GM12878 (cell line): Measurements from ENCODE around the gene MBD2. TPM values are rescaled to one million over a fixed set of nuclear protein-coding genes. Genes with fewer than 3 reads are reported as not detected.

Source experiments
- ATAC-seq: fragments of 200-7000 bp; cut with Tn5 transposase; 3 replicates; pipeline ENCODE4 v1.9.1; 2020; ENCODE audit warnings: mild to moderate bottlenecking, moderate library complexity
- BruUV-seq: library from RNA; stranded (reverse); fragments of 400-500 nt; replicated peaks from 2 replicates; lab custom pipeline; 2021; lab: Mats Ljungman, UMichigan
- CTCF ChIA-PET: fragments of 300-600 bp; sonication (Branson Sonifier 250); formaldehyde crosslinking; extraction: SDS; loops from one replicate; lab custom pipeline; 2021; ENCODE audit warnings: inconsistent platforms; lab: Yijun Ruan, JAX
- POLR2A ChIA-PET: fragments of 350-600 bp; formaldehyde crosslinking; extraction: SDS; loops from one replicate; lab custom pipeline; 2021; ENCODE audit warnings: inconsistent platforms; lab: Charles Lee
- RAD21 ChIA-PET: fragments of 300-600 bp; sonication (Branson Sonifier 250); formaldehyde crosslinking; loops from one replicate; lab custom pipeline; 2023; ENCODE audit warnings: antibody characterized with exemption; ENCODE audit not compliant: unreplicated experiment; lab: Charles Lee
- SMC1A ChIA-PET: fragments of 300-600 bp; sonication (Branson Sonifier 250); formaldehyde crosslinking; loops from one replicate; lab custom pipeline; 2023; ENCODE audit not compliant: unreplicated experiment, uncharacterized antibody; lab: Charles Lee
- DNase-seq: peaks from one replicate; pipeline ENCODE4 v3.0.0-alpha.2; 2011; ENCODE audit warnings: low read depth, low spot score
- FAIRE-seq: peaks from 3 replicates; lab custom pipeline; 2011; peaks lifted over from hg19 to GRCh38; lab: Jason Lieb, UNC
- H2AFZ ChIP-seq: 2 replicates; pipeline ENCODE4 v1.6.0; 2011; ENCODE audit warnings: low read depth, low read length, control low read depth; ENCODE audit not compliant: control insufficient read depth
- H3K27ac ChIP-seq: 2 replicates; pipeline ENCODE4 v1.5.1; 2011; ENCODE audit warnings: control low read depth; ENCODE audit not compliant: control insufficient read depth, insufficient read depth
- H3K27me3 ChIP-seq, 2 experiments: replicated peaks in 1 of 2; 2 replicates each; pipeline versions ENCODE4 v1.6.0 to v1.6.1; 2011; ENCODE audit warnings: low read length in 1 of 2; ENCODE audit not compliant: control insufficient read depth in 2 of 2, insufficient read depth in 2 of 2
- H3K36me3 ChIP-seq, 2 experiments: 2 replicates each; pipeline ENCODE4 v1.5.1; 2011; ENCODE audit warnings: low read length in 1 of 2; ENCODE audit not compliant: control insufficient read depth in 2 of 2, insufficient read depth in 2 of 2
- H3K4me1 ChIP-seq: 2 replicates; pipeline ENCODE4 v1.6.1; 2011; ENCODE audit warnings: mild to moderate bottlenecking, low read length, moderate library complexity, mixed read lengths; ENCODE audit not compliant: control insufficient read depth, insufficient read depth
- H3K4me2 ChIP-seq: 2 replicates; pipeline ENCODE4 v1.6.0; 2011; ENCODE audit warnings: control low read depth; ENCODE audit not compliant: control insufficient read depth, insufficient read depth
- H3K4me3 ChIP-seq: fragments of 200-600 bp; sonication (generic); 2 replicates; pipeline ENCODE4 v1.5.1; 2016
- H3K79me2 ChIP-seq: 2 replicates; pipeline ENCODE4 v1.6.0; 2011; ENCODE audit warnings: low read length; ENCODE audit not compliant: control insufficient read depth, insufficient read depth
- H3K9ac ChIP-seq: 2 replicates; pipeline ENCODE4 v1.8.0; 2011; ENCODE audit warnings: low read length, control low read depth, mixed read lengths; ENCODE audit not compliant: control insufficient read depth, insufficient read depth
- H3K9me3 ChIP-seq: replicated peaks from 3 replicates; pipeline ENCODE4 v1.5.1; 2011; ENCODE audit warnings: mild to moderate bottlenecking, low read length; ENCODE audit not compliant: control insufficient read depth, insufficient read depth
- H4K20me1 ChIP-seq: 2 replicates; pipeline ENCODE4 v1.6.0; 2011; ENCODE audit not compliant: control insufficient read depth, insufficient read depth
- BHLHE40 ChIP-seq, 2 experiments: fragments of 450-650 bp in 1 of 2; IDR thresholded peaks; 2 replicates each; pipeline ENCODE4 v1.6.1; 2011 to 2017; ENCODE audit warnings: low read depth in 2 of 2, borderline replicate concordance in 1 of 2, improper control_type of control experiment in 1 of 2, low read length in 1 of 2, mild to moderate bottlenecking in 1 of 2
- CEBPB ChIP-seq, 2 experiments: fragments of 150-350 bp in 1 of 2; IDR thresholded peaks; 2 replicates each; pipeline ENCODE4 v1.6.1; 2012 to 2014; ENCODE audit warnings: low read depth in 2 of 2, low read length in 2 of 2, borderline replicate concordance in 1 of 2, inconsistent platforms in 1 of 2
- CHD1 ChIP-seq: IDR thresholded peaks from 2 replicates; pipeline ENCODE4 v1.6.1; 2012; ENCODE audit warnings: low read depth, low read length, improper control_type of control experiment
- EED ChIP-seq: sonication (generic); IDR thresholded peaks from 2 replicates; pipeline ENCODE4 v1.6.1; 2016; ENCODE audit warnings: antibody characterized with exemption, low read depth
- EZH2 ChIP-seq: IDR thresholded peaks from 2 replicates; pipeline ENCODE4 v1.6.1; 2012; ENCODE audit warnings: low read depth, mild to moderate bottlenecking, control low read depth, inconsistent platforms, low read length, borderline replicate concordance; ENCODE audit not compliant: control insufficient read depth
- JUNB ChIP-seq: IDR thresholded peaks from 2 replicates; pipeline ENCODE4 v1.6.1; 2016; ENCODE audit warnings: antibody characterized with exemption, mild to moderate bottlenecking
- NBN ChIP-seq: fragments of 450-650 bp; IDR thresholded peaks from 2 replicates; pipeline ENCODE4 v1.6.1; 2016
- NFXL1 ChIP-seq: fragments of 450-650 bp; IDR thresholded peaks from 2 replicates; pipeline ENCODE4 v1.6.1; 2017; ENCODE audit warnings: antibody characterized with exemption, mild to moderate bottlenecking, borderline replicate concordance
- POU2F2 ChIP-seq: IDR thresholded peaks from 3 replicates; pipeline ENCODE4 v1.6.1; 2011; ENCODE audit warnings: low read depth, mild to moderate bottlenecking, low read length, borderline replicate concordance
- SIN3A ChIP-seq: IDR thresholded peaks from 2 replicates; pipeline ENCODE4 v1.6.1; 2012; ENCODE audit warnings: low read depth, low read length, improper control_type of control experiment
- SMARCA5 ChIP-seq: fragments of 450-650 bp; IDR thresholded peaks from 2 replicates; pipeline ENCODE4 v1.6.1; 2017; ENCODE audit warnings: mild to moderate bottlenecking
- SPI1 ChIP-seq: IDR thresholded peaks from 2 replicates; pipeline ENCODE4 v1.6.1; 2011; ENCODE audit warnings: low read depth, mild to moderate bottlenecking, low read length, moderate library complexity, borderline replicate concordance; ENCODE audit not compliant: insufficient read depth
- SUZ12 ChIP-seq: fragments of 200-600 bp; sonication (generic); IDR thresholded peaks from one replicate; pipeline ENCODE4 v1.6.1; 2018; ENCODE audit warnings: antibody characterized with exemption, mild to moderate bottlenecking; ENCODE audit not compliant: unreplicated experiment
- TCF3 ChIP-seq: IDR thresholded peaks from 2 replicates; pipeline ENCODE4 v1.6.1; 2012; ENCODE audit warnings: low read depth, mild to moderate bottlenecking, low read length, borderline replicate concordance; ENCODE audit not compliant: insufficient read depth
- ZNF207 ChIP-seq: fragments of 450-650 bp; IDR thresholded peaks from 2 replicates; pipeline ENCODE4 v1.6.1; 2014; ENCODE audit warnings: antibody characterized with exemption, mild to moderate bottlenecking, borderline replicate concordance
- ZNF24 ChIP-seq: fragments of 450-650 bp; IDR thresholded peaks from 2 replicates; pipeline ENCODE4 v1.6.1; 2017; ENCODE audit warnings: antibody characterized with exemption, mild to moderate bottlenecking
- WGBS: methylation state at CpG from one replicate; pipeline ENCODE4 v1.1.6; 2016; ENCODE audit warnings: low lambda C conversion rate; ENCODE audit not compliant: insufficient replicate concordance, insufficient coverage; ENCODE audit errors: missing lambda C conversion rate; 5-methylcytosine and 5-hydroxymethylcytosine counted together
- in situ Hi-C: fragments of 300-500 bp; cut with MboI; formaldehyde crosslinking; loops from 9 replicates; pipeline ENCODE4 v1.14.3; 2018; ENCODE audit warnings: mixed read lengths
- intact Hi-C: fragments of 100-400 bp; cut with micrococcal nuclease; formaldehyde crosslinking; loops from one replicate; pipeline ENCODE4 v1.14.2; 2022; ENCODE audit not compliant: unreplicated experiment
- polyA plus RNA-seq, 11 experiments: library from polyadenylated mRNA; depleted of rRNA in 4 of 11; unstranded in 6 of 11; stranded (reverse) in 5 of 11; fragments of >200 nt; fragmentation: Nextera tagmentation in 4 of 11; fragmentation: Illumina TruSeq in 1 of 11; extraction: Ambion mirVana in 4 of 11; extraction: Trizol in 1 of 11; gene quantifications; 1 replicate in 1 of 11; 2 replicates in 10 of 11; pipeline versions ENCODE4 v1.2.1 to v1.2.3, GENCODE V29; 2011 to 2016; ENCODE audit warnings: inconsistent platforms in 2 of 11, missing spikeins in 2 of 11, low read depth in 1 of 11
- total RNA-seq, 4 experiments: library from RNA; depleted of rRNA in 3 of 4; stranded (reverse); fragments of >200 nt in 3 of 4; fragmentation: Illumina TruSeq in 1 of 4; extraction: Trizol in 1 of 4; gene quantifications; 2 replicates each; pipeline versions ENCODE4 v1.2.1 to v1.2.3, GENCODE V29; 2013 to 2021
- TF ChIP-seq, protein P1 (sequence below): IDR thresholded peaks from 2 replicates; pipeline ENCODE4 v1.6.1; 2012; ENCODE audit warnings: low read depth, low read length, improper control_type of control experiment
- TF ChIP-seq, protein P2 (sequence below): fragments of 450-650 bp; IDR thresholded peaks from 2 replicates; pipeline ENCODE4 v1.6.1; 2017; ENCODE audit warnings: low read depth, mild to moderate bottlenecking, moderate library complexity
- TF ChIP-seq, protein P3 (sequence below): IDR thresholded peaks from 2 replicates; pipeline ENCODE4 v1.6.1; 2011; ENCODE audit warnings: low read depth, mild to moderate bottlenecking, low read length, moderate library complexity, borderline replicate concordance; ENCODE audit errors: extremely low read depth
- TF ChIP-seq, protein P4 (sequence below): IDR thresholded peaks from 2 replicates; pipeline ENCODE4 v1.6.1; 2011; ENCODE audit warnings: borderline replicate concordance, low read depth, mild to moderate bottlenecking, moderate library complexity, mixed read lengths, low read length; ENCODE audit not compliant: insufficient read depth; ENCODE audit errors: extremely low read length

MBD2 gene
- total and polyA plus RNA-seq, 10 of the 15 experiments (the other 5 are each of a cell fraction or from before 2014, with no cell fraction given), result 24.1 to 276 (median 57.9) TPM

DNA sequence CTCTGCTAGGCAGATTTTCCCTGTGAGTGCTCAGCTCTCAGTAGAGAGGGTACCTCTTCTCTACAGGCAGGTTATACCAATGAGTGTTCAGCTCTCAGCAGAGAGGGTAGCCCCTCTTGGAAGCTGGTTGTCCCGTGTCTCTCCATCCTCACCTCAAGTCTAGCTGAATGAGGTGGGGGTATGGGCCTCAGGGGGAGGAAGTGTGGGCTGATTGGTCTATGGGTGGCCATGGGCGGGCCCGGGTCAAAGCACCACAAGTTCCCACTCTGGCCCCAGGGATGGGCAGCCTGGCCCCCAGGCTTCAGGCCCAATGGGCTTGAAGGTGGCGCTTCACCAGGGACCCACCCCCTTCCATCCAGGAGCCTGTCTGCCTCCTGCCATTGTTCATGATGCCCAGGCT, 17.0 kb upstream of the MBD2 start:
- H3K79me2 ChIP-seq, result no peaks in the 10 kb centered on the region
- no peak overlapping the region for H3K4me3 ChIP-seq
- H3K4me1 ChIP-seq, result peaks cover under 1% of the 10 kb centered on the region; the same call in 1 of the 2 replicates
- no peaks in the 10 kb centered on the region for H4K20me1 ChIP-seq
- no peak overlapping the region for H3K27ac ChIP-seq
- ChIA-PET POLR2A (no interaction called here), CTCF (interaction anchor here (1.0 to 2.6 kb wide), 5 partner anchors 10 to 430 kb away, joined by 3 to 10 read pairs (median 3); partner anchors contain the start of genes MBD2 and POLI), RAD21 (no interaction called here), SMC1A (interaction anchor here (2.1 kb wide), 1 partner anchor 30 kb away, joined by 11 read pairs; no protein-coding TSS in a partner anchor)
- TF ChIP-seq NFXL1 (no peak), ZNF24 (no peak), TCF3 (no peak), ZNF207 (no peak), JUNB (no peak), SPI1 (no peak), SMARCA5 (no peak), SIN3A (no peak), CEBPB (IDR thresholded peaks at IDR 0.05; ENCODE audit: borderline replicate concordance in 1 of 2, low read depth in 2 of 2, low read length in 2 of 2) (no peak), POU2F2 (no peak), BHLHE40 (IDR thresholded peaks at IDR 0.05; ENCODE audit: borderline replicate concordance in 1 of 2, low read depth in 2 of 2, low read length in 1 of 2) (no peak), EZH2 (no peak), EED (no peak), NBN (no peak), SUZ12 (no peak), CHD1 (no peak)
- TF ChIP-seq, protein P1, sequence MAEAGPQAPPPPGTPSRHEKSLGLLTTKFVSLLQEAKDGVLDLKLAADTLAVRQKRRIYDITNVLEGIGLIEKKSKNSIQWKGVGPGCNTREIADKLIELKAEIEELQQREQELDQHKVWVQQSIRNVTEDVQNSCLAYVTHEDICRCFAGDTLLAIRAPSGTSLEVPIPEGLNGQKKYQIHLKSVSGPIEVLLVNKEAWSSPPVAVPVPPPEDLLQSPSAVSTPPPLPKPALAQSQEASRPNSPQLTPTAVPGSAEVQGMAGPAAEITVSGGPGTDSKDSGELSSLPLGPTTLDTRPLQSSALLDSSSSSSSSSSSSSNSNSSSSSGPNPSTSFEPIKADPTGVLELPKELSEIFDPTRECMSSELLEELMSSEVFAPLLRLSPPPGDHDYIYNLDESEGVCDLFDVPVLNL, result no peak
- TF ChIP-seq, protein P2, sequence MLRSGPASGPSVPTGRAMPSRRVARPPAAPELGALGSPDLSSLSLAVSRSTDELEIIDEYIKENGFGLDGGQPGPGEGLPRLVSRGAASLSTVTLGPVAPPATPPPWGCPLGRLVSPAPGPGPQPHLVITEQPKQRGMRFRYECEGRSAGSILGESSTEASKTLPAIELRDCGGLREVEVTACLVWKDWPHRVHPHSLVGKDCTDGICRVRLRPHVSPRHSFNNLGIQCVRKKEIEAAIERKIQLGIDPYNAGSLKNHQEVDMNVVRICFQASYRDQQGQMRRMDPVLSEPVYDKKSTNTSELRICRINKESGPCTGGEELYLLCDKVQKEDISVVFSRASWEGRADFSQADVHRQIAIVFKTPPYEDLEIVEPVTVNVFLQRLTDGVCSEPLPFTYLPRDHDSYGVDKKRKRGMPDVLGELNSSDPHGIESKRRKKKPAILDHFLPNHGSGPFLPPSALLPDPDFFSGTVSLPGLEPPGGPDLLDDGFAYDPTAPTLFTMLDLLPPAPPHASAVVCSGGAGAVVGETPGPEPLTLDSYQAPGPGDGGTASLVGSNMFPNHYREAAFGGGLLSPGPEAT, result no peak
- TF ChIP-seq, protein P3, sequence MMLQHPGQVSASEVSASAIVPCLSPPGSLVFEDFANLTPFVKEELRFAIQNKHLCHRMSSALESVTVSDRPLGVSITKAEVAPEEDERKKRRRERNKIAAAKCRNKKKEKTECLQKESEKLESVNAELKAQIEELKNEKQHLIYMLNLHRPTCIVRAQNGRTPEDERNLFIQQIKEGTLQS, result no peak
- TF ChIP-seq, protein P4, sequence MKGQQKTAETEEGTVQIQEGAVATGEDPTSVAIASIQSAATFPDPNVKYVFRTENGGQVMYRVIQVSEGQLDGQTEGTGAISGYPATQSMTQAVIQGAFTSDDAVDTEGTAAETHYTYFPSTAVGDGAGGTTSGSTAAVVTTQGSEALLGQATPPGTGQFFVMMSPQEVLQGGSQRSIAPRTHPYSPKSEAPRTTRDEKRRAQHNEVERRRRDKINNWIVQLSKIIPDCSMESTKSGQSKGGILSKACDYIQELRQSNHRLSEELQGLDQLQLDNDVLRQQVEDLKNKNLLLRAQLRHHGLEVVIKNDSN, result no peak
- no peaks in the 10 kb centered on the region; a peak in 1 of 4 replicates for H3K27me3 ChIP-seq
- WGBS, result 74% methylated on average over 4 of the region's 4 CpGs
- no peaks in the 10 kb centered on the region for H3K36me3 ChIP-seq
- in situ Hi-C loops (no loop called here), intact Hi-C loops (no loop called here)
- no peak overlapping the region for H3K9ac ChIP-seq
- no TSS peak for BruUV-seq
- DNase-seq (no peak), ATAC-seq (peak; percentile 45), FAIRE-seq (no peak)
- H3K4me2 ChIP-seq, result no peak overlapping the region
- no peaks in the 10 kb centered on the region; the same call in 2 of the 3 replicates for H3K9me3 ChIP-seq
- H2AFZ ChIP-seq, result no peak overlapping the region
